Chondrocyte (in vitro differentiated cells): Measurements from ENCODE around the gene MRAP2. TPM values are rescaled to one million over a fixed set of nuclear protein-coding genes. Genes with fewer than 3 reads are reported as not detected.
A peak's percentile ranks its signal among the peaks of the same experiment; 100 is the strongest.

Source experiments
- DNase-seq: peaks from one replicate; pipeline ENCODE4 v3.0.0; 2021; ENCODE audit warnings: mixed read lengths, low spot score
- H3K27ac Mint-ChIP-seq: one replicate; pipeline ENCODE4 v1.8.0; 2021; ENCODE audit warnings: mild to moderate bottlenecking, moderate library complexity, mixed read lengths; ENCODE audit not compliant: unreplicated experiment
- H3K27me3 Mint-ChIP-seq: 2 replicates; pipeline ENCODE4 v1.8.0; 2021; ENCODE audit warnings: low read depth, mixed read lengths
- H3K36me3 Mint-ChIP-seq: 2 replicates; pipeline ENCODE4 v1.8.0; 2021; ENCODE audit warnings: low read depth, mixed read lengths
- H3K4me1 Mint-ChIP-seq: 2 replicates; pipeline ENCODE4 v1.8.0; 2021; ENCODE audit warnings: low read depth, mild to moderate bottlenecking, mixed read lengths
- H3K4me3 Mint-ChIP-seq: one replicate; pipeline ENCODE4 v1.8.0; 2021; ENCODE audit warnings: mild to moderate bottlenecking, moderate library complexity, mixed read lengths; ENCODE audit not compliant: unreplicated experiment
- H3K9me3 Mint-ChIP-seq: 2 replicates; pipeline ENCODE4 v1.8.0; 2021; ENCODE audit warnings: low read depth, mixed read lengths
- CTCF ChIP-seq: fragments of 200-600 bp; sonication (generic); IDR thresholded peaks from 2 replicates; pipeline ENCODE4 v1.5.0; 2021; ENCODE audit warnings: antibody characterized with exemption, mild to moderate bottlenecking, moderate library complexity
- total RNA-seq: library from RNA; stranded (reverse); gene quantifications from 3 replicates; pipeline ENCODE4 v1.2.1, GENCODE V29; 2021

Gene MRAP2
- total RNA-seq, 1 donor from 2014 or later: 19.5 TPM

- H3K4me1 Mint-ChIP-seq: no peaks in the 10 kb centered on the region
- H3K4me3 Mint-ChIP-seq: no peak overlapping the region
- no peak for TF ChIP-seq CTCF
- H3K36me3 Mint-ChIP-seq: no peaks in the 10 kb centered on the region
- no peak for DNase-seq
- H3K9me3 Mint-ChIP-seq: no peaks in the 10 kb centered on the region
- peaks cover 11% of the 10 kb centered on the region for H3K27me3 Mint-ChIP-seq
- no peak overlapping the region for H3K27ac Mint-ChIP-seq
These were observed 14.3 kb upstream of the MRAP2 start for GRCh38 chr6:84019141-84019841.

- Mint-ChIP-seq H3K27ac (no peak overlapping the region), H3K4me3 (no peak overlapping the region), H3K36me3 (no peaks in the 10 kb centered on the region), H3K4me1 (no peaks in the 10 kb centered on the region), H3K27me3 (peaks cover 11% of the 10 kb centered on the region), H3K9me3 (no peaks in the 10 kb centered on the region)
- DNase-seq: no peak
- TF ChIP-seq CTCF: no peak
These were observed 13.7 kb upstream of the MRAP2 start for GRCh38 chr6:84019842-84020211.

- no peak for DNase-seq
- Mint-ChIP-seq H3K4me3 (no peak overlapping the region), H3K4me1 (peaks cover 12% of the 10 kb centered on the region), H3K27me3 (peaks cover 11% of the 10 kb centered on the region), H3K9me3 (peaks cover 5% of the 10 kb centered on the region), H3K27ac (no peak overlapping the region), H3K36me3 (no peaks in the 10 kb centered on the region)
- TF ChIP-seq CTCF: no peak
These were observed 11.9 kb upstream of the MRAP2 start for GRCh38 chr6:84021625-84022024.

GRCh38 chr6:84026721-84027164, 6.8 kb upstream of the MRAP2 start:
- no peak for DNase-seq
- peak overlapping the region; percentile 67 for H3K27ac Mint-ChIP-seq
- no peak for TF ChIP-seq CTCF
- H3K9me3 Mint-ChIP-seq: peaks cover 5% of the 10 kb centered on the region
- no peaks in the 10 kb centered on the region for H3K36me3 Mint-ChIP-seq
- no peaks in the 10 kb centered on the region for H3K27me3 Mint-ChIP-seq
- peaks cover 47% of the 10 kb centered on the region for H3K4me1 Mint-ChIP-seq
- no peak overlapping the region for H3K4me3 Mint-ChIP-seq

GRCh38 chr6:84027340-84028181, 6.0 kb upstream of the MRAP2 start:
- H3K27me3 Mint-ChIP-seq: no peaks in the 10 kb centered on the region
- peaks cover 55% of the 10 kb centered on the region for H3K4me1 Mint-ChIP-seq
- H3K36me3 Mint-ChIP-seq: peaks cover 1% of the 10 kb centered on the region
- TF ChIP-seq CTCF: no peak
- DNase-seq: no peak
- H3K27ac Mint-ChIP-seq: peak overlapping the region; percentile 89
- peak overlapping the region; percentile 21 for H3K4me3 Mint-ChIP-seq
- peaks cover 5% of the 10 kb centered on the region for H3K9me3 Mint-ChIP-seq
